Measurements from ENCODE around the gene SMIM21.

Gene SMIM21

GRCh38 chr18:75393721-75394120 lies 33.8 kb downstream of the SMIM21 start:
- Histone ChIP-seq H3K27me3 (ENCODE audit: low read depth, low read length) (no peaks in the 10 kb centered on the region), H3K9me3 (ENCODE audit: control insufficient read depth in 1 of 2, low read length in 2 of 2) (no peaks in the 10 kb centered on the region), H3K27ac (ENCODE audit: low read length) (no peak overlapping the region), H3K4me1 (ENCODE audit: control insufficient read depth in 1 of 2, insufficient read depth in 2 of 2, low read length in 2 of 2) (no peaks in the 10 kb centered on the region), H3K4me3 (ENCODE audit: low read depth in 1 of 2, low read length in 2 of 2) (no peak overlapping the region), H3K36me3 (ENCODE audit: control insufficient read depth in 1 of 2, insufficient read depth in 2 of 2, low read length in 2 of 2) (no peaks in the 10 kb centered on the region)

GRCh38 chr18:75392226-75392578 lies 35.3 kb downstream of the SMIM21 start:
- Histone ChIP-seq H3K4me3 (ENCODE audit: low read depth in 1 of 2, low read length in 2 of 2) (no peak overlapping the region), H3K36me3 (ENCODE audit: control insufficient read depth in 1 of 2, insufficient read depth in 2 of 2, low read length in 2 of 2) (no peaks in the 10 kb centered on the region), H3K27ac (ENCODE audit: low read length) (no peak overlapping the region), H3K4me1 (ENCODE audit: control insufficient read depth in 1 of 2, insufficient read depth in 2 of 2, low read length in 2 of 2) (no peaks in the 10 kb centered on the region), H3K27me3 (ENCODE audit: low read depth, low read length) (no peaks in the 10 kb centered on the region), H3K9me3 (ENCODE audit: control insufficient read depth in 1 of 2, low read length in 2 of 2) (no peaks in the 10 kb centered on the region)

DNA sequence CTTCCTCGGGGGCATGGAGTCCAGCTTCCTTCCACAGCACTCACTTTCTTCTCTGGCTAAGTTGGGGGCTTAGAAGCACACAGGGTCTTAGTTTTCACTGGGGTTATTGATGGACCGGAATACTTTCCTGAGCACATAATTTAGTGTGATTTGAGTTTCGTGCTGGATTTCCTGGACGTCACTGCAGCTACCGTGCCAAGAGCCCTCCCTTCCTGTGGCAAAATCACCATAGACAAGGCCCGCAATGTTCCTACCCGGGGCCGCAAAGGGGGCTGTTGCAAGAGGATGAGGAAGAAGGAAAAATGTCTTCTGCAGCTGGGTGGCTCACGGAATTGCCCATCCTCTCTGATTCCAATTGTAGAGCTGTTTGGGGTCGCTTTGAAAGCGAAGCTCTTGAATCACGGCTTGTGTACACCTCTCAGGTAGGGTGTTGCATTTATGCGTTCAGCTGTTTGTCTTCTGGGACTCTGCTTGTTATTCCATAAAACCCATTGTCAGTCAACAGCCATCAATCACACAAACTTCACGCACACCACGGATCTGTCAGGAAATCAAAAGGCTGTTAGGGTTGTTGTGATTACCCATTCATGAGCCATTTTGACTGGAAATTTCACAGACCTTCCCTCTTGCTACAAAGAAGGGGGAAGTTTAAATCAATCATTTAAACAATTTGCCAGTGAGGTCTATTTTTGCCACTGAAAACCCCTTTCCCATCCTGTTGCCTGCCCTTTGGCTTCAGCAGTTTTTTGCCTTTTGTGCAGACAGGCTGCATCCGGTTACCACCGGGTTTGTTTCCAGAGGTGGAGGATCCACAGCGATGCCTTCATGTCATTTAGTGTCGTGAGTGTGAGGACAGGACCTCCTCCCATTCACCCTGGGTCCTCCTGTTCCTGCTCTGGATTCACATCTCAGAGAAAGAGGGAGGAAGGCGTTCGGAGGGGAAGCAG lies 36.0 kb downstream of the SMIM21 start:
- Histone ChIP-seq H3K27ac (ENCODE audit: low read length) (no peak overlapping the region), H3K4me1 (ENCODE audit: control insufficient read depth in 1 of 2, insufficient read depth in 2 of 2, low read length in 2 of 2) (no peaks in the 10 kb centered on the region), H3K4me3 (ENCODE audit: low read depth in 1 of 2, low read length in 2 of 2) (no peak overlapping the region)

DNA sequence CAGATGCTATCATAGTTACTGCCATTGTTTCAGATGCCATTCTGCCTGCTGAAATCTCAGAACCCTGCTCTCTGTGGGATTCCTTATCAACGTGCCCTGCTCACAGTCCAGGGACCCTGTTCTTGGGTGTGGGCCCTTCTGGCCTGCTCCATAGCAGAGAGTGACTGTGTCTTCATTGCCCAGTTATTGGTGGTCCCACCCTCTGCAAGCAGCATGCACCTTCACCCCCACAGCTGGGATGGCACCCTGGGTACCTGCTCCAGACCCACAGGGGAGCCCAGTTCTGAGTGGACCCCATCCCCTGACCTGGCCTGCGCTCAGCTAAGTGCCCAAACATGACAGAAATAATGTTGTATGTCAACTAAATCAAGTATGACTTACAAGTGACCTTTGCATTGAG lies 36.6 kb downstream of the SMIM21 start:
- Histone ChIP-seq H3K36me3 (ENCODE audit: control insufficient read depth in 1 of 2, insufficient read depth in 2 of 2, low read length in 2 of 2) (no peaks in the 10 kb centered on the region), H3K9me3 (ENCODE audit: control insufficient read depth in 1 of 2, low read length in 2 of 2) (no peaks in the 10 kb centered on the region), H3K4me1 (ENCODE audit: control insufficient read depth in 1 of 2, insufficient read depth in 2 of 2, low read length in 2 of 2) (no peaks in the 10 kb centered on the region), H3K27ac (ENCODE audit: low read length) (no peak overlapping the region), H3K27me3 (ENCODE audit: low read depth, low read length) (no peaks in the 10 kb centered on the region), H3K4me3 (ENCODE audit: low read depth in 1 of 2, low read length in 2 of 2) (no peak overlapping the region)

More for the DNA sequence above, 36.0 kb downstream of the SMIM21 start:
- Histone ChIP-seq H3K36me3 (ENCODE audit: control insufficient read depth in 1 of 2, insufficient read depth in 2 of 2, low read length in 2 of 2) (no peaks in the 10 kb centered on the region), H3K27me3 (ENCODE audit: low read depth, low read length) (no peaks in the 10 kb centered on the region), H3K9me3 (ENCODE audit: control insufficient read depth in 1 of 2, low read length in 2 of 2) (no peaks in the 10 kb centered on the region)

- no peak overlapping the region for H3K4me3 ChIP-seq (ENCODE audit: low read depth in 1 of 2, low read length in 2 of 2)
- H3K36me3 ChIP-seq (ENCODE audit: control insufficient read depth in 1 of 2, insufficient read depth in 2 of 2, low read length in 2 of 2), result no peaks in the 10 kb centered on the region
- H3K9me3 ChIP-seq (ENCODE audit: control insufficient read depth in 1 of 2, low read length in 2 of 2), result no peaks in the 10 kb centered on the region
- no peaks in the 10 kb centered on the region for H3K27me3 ChIP-seq (ENCODE audit: low read depth, low read length)
- no peaks in the 10 kb centered on the region for H3K4me1 ChIP-seq (ENCODE audit: control insufficient read depth in 1 of 2, insufficient read depth in 2 of 2, low read length in 2 of 2)
- no peak overlapping the region for H3K27ac ChIP-seq (ENCODE audit: low read length)
Observed at GRCh38 chr18:75384144-75384543, 43.4 kb downstream of the SMIM21 start.

DNA sequence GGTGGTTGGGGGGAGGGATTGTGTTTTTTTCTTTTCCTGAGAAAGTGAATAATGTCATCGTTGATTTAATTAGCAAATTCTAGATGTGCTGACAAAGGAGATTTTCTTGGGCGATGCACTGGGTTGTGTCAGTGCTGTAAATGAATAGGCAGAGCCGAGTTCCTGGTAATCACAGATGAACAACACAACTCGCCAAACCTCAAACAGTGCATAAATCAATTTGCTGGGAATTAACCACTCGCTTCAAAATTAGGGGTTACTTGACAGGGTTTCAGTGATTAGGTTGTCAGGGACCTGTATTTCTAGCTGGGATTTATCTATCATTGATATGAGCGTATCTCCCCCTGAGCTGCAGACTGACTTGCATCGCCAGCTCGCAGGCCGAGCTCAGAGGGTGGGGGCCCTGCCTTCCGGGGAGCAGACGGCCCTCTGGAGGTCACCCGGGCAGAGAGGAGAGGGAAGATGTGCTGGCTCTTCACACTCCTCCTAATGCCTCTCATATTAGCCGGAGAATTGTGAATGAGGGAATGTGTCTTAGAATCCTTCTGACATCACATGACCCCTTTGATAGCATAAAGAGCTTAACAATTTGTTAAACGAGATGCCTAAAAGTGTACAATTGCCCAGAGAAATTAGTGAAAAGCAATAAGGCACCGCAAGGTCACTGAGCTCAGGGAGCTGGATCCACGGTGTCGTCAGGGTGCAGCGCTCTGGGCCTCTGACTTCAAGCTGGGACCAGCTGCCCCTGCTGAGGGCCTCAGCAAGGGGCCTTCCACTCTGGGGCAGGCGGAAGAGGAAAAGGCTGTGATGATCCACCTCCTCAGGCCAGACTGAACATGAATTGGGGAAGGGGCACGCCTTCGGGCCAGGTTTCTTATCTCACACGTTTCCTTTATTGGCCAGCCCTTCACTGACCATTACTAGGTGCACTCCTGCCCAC lies 48.9 kb downstream of the SMIM21 start:
- Histone ChIP-seq H3K27me3 (ENCODE audit: low read depth, low read length) (no peaks in the 10 kb centered on the region), H3K4me3 (ENCODE audit: low read depth in 1 of 2, low read length in 2 of 2) (no peak overlapping the region), H3K9me3 (ENCODE audit: control insufficient read depth in 1 of 2, low read length in 2 of 2) (no peaks in the 10 kb centered on the region), H3K27ac (ENCODE audit: low read length) (no peak overlapping the region), H3K36me3 (ENCODE audit: control insufficient read depth in 1 of 2, insufficient read depth in 2 of 2, low read length in 2 of 2) (no peaks in the 10 kb centered on the region), H3K4me1 (ENCODE audit: control insufficient read depth in 1 of 2, insufficient read depth in 2 of 2, low read length in 2 of 2) (no peaks in the 10 kb centered on the region)

- Histone ChIP-seq H3K9me3 (ENCODE audit: control insufficient read depth in 1 of 2, low read length in 2 of 2) (peaks cover 0 to 1% of the 10 kb centered on the region in 2 donors), H3K4me3 (ENCODE audit: low read depth in 1 of 2, low read length in 2 of 2) (no peak overlapping the region), H3K4me1 (ENCODE audit: control insufficient read depth in 1 of 2, insufficient read depth in 2 of 2, low read length in 2 of 2) (no peaks in the 10 kb centered on the region), H3K27ac (ENCODE audit: low read length) (no peak overlapping the region), H3K36me3 (ENCODE audit: control insufficient read depth in 1 of 2, insufficient read depth in 2 of 2, low read length in 2 of 2) (no peaks in the 10 kb centered on the region), H3K27me3 (ENCODE audit: low read depth, low read length) (no peaks in the 10 kb centered on the region)
Observed at GRCh38 chr18:75377926-75378325, 49.6 kb downstream of the SMIM21 start.

GRCh38 chr18:75377258-75377657 lies 50.2 kb downstream of the SMIM21 start:
- Histone ChIP-seq H3K36me3 (ENCODE audit: control insufficient read depth in 1 of 2, insufficient read depth in 2 of 2, low read length in 2 of 2) (no peaks in the 10 kb centered on the region), H3K27ac (ENCODE audit: low read length) (no peak overlapping the region), H3K9me3 (ENCODE audit: control insufficient read depth in 1 of 2, low read length in 2 of 2) (peaks cover 0 to 4% of the 10 kb centered on the region in 2 donors), H3K4me1 (ENCODE audit: control insufficient read depth in 1 of 2, insufficient read depth in 2 of 2, low read length in 2 of 2) (no peaks in the 10 kb centered on the region), H3K4me3 (ENCODE audit: low read depth in 1 of 2, low read length in 2 of 2) (no peak overlapping the region), H3K27me3 (ENCODE audit: low read depth, low read length) (no peaks in the 10 kb centered on the region)

DNA sequence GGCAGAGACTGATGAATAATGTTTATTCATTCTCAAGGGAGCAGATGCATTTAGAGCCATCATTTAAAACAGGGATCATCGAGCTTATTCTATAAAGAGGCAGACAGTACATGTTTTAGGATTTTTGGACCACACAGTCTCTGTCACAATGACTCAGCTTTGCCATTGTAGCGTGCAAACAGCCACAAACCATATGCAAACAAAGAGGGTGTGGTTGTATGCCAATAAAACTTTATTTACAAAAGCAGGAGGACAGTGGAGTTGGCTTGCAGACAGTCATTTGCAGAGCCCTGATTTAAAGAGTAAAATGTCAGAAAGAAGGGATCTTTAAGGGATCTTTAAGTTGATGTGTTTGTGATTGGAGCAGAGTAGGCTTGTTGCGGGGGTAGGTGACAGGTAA lies 51.5 kb downstream of the SMIM21 start:
- peaks cover 0 to 4% of the 10 kb centered on the region in 2 donors for H3K9me3 ChIP-seq (ENCODE audit: control insufficient read depth in 1 of 2, low read length in 2 of 2)
- H3K4me1 ChIP-seq (ENCODE audit: control insufficient read depth in 1 of 2, insufficient read depth in 2 of 2, low read length in 2 of 2), result no peaks in the 10 kb centered on the region
- no peak overlapping the region for H3K4me3 ChIP-seq (ENCODE audit: low read depth in 1 of 2, low read length in 2 of 2)
- no peak overlapping the region for H3K27ac ChIP-seq (ENCODE audit: low read length)
- no peaks in the 10 kb centered on the region for H3K27me3 ChIP-seq (ENCODE audit: low read depth, low read length)
- H3K36me3 ChIP-seq (ENCODE audit: control insufficient read depth in 1 of 2, insufficient read depth in 2 of 2, low read length in 2 of 2), result no peaks in the 10 kb centered on the region

DNA sequence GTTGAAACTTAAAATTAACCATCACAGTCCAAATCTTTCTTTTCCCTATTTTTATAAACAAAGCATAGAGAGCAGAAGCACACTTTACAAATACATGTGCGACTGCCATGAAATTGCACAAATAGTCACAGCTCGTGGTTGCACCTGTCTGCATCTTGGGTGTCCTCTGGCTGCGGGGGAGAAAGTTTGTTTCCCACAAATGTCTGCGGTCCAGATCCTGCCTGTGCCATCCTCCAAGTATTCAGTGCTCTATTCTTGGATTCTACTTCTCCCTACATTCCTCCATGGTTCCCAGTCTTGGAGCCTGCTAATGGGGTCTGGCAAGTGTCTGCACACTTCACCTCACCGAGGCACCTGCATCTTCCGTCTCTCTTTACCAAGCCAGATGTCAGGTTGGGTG lies 52.2 kb downstream of the SMIM21 start:
- Histone ChIP-seq H3K36me3 (ENCODE audit: control insufficient read depth in 1 of 2, insufficient read depth in 2 of 2, low read length in 2 of 2) (no peaks in the 10 kb centered on the region), H3K9me3 (ENCODE audit: control insufficient read depth in 1 of 2, low read length in 2 of 2) (peaks cover 0 to 4% of the 10 kb centered on the region in 2 donors), H3K27me3 (ENCODE audit: low read depth, low read length) (no peaks in the 10 kb centered on the region), H3K4me1 (ENCODE audit: control insufficient read depth in 1 of 2, insufficient read depth in 2 of 2, low read length in 2 of 2) (no peaks in the 10 kb centered on the region), H3K4me3 (ENCODE audit: low read depth in 1 of 2, low read length in 2 of 2) (no peak overlapping the region), H3K27ac (ENCODE audit: low read length) (no peak overlapping the region)

DNA sequence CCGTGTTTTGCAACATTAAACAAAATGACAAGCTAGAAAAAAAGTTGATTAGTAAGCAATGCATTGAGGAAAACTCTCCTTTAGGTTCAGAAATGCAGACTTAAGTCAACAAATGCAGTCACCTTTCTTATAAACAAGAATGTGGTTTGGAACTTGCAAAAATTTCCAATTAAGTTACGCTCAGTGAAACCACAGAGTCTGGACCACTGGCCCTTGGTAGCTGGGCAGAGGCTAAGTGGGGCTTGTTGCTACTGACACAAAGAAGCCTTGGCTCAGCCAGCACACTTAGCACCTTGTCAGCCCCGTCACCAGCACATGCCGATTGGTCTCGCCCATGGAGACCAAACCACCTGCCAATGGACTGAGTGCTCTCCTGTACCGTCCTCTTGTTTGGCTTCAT lies 53.0 kb downstream of the SMIM21 start:
- H3K27ac ChIP-seq (ENCODE audit: low read length), result no peak overlapping the region
- no peak overlapping the region for H3K4me3 ChIP-seq (ENCODE audit: low read depth in 1 of 2, low read length in 2 of 2)
- peaks cover 0 to 4% of the 10 kb centered on the region in 2 donors for H3K9me3 ChIP-seq (ENCODE audit: control insufficient read depth in 1 of 2, low read length in 2 of 2)
- no peaks in the 10 kb centered on the region for H3K36me3 ChIP-seq (ENCODE audit: control insufficient read depth in 1 of 2, insufficient read depth in 2 of 2, low read length in 2 of 2)
- H3K4me1 ChIP-seq (ENCODE audit: control insufficient read depth in 1 of 2, insufficient read depth in 2 of 2, low read length in 2 of 2), result no peaks in the 10 kb centered on the region
- no peaks in the 10 kb centered on the region for H3K27me3 ChIP-seq (ENCODE audit: low read depth, low read length)

Data from muscle layer of duodenum (tissue), 2 donors.